HepG2 (cell line): ENCODE measurements around the gene RAB40C. TPM values are rescaled to one million over a fixed set of nuclear protein-coding genes. Genes with fewer than 3 reads are reported as not detected.

Experiments
- CBX1 ChIP-seq: IDR thresholded peaks from one replicate; pipeline ENCODE4 v1.6.1; 2016; ENCODE audit warnings: antibody characterized with exemption, low read depth
- DNMT3B ChIP-seq: conservative IDR thresholded peaks from 2 replicates; pipeline ENCODE4 v1.6.1; 2016; ENCODE audit warnings: missing biosample characterization, control low read depth
- FOXP4 ChIP-seq: sonication (generic); formaldehyde crosslinking; IDR thresholded peaks from 2 replicates; pipeline ENCODE4 v1.4.0; 2020; ENCODE audit warnings: missing genetic modification reagents
- GABPA ChIP-seq, 2 experiments: IDR thresholded peaks; 2 replicates each; pipeline ENCODE4 v1.6.1; 2011 to 2016; ENCODE audit warnings: low read depth in 2 of 2, low read length in 1 of 2, missing biosample characterization in 1 of 2, missing genetic modification characterization in 1 of 2
- RBAK ChIP-seq: sonication (generic); formaldehyde crosslinking; IDR thresholded peaks from 2 replicates; pipeline ENCODE4 v1.5.1; 2020; ENCODE audit warnings: mild to moderate bottlenecking, missing genetic modification reagents
- RBM22 ChIP-seq: fragments of 200-400 bp; formaldehyde crosslinking; optimal IDR thresholded peaks from 2 replicates; pipeline ENCODE3; 2017; ENCODE audit warnings: mild to moderate bottlenecking, low read length, moderate library complexity
- REPIN1 ChIP-seq: sonication (generic); formaldehyde crosslinking; IDR thresholded peaks from 2 replicates; pipeline ENCODE4 v1.8.0; 2022; ENCODE audit warnings: missing genetic modification reagents, low read depth, mild to moderate bottlenecking, borderline replicate concordance
- RFXANK ChIP-seq: IDR thresholded peaks from 2 replicates; pipeline ENCODE4 v1.6.1; 2016
- TOE1 ChIP-seq: sonication (generic); formaldehyde crosslinking; IDR thresholded peaks from 2 replicates; pipeline ENCODE4 v1.4.0; 2020; ENCODE audit warnings: mild to moderate bottlenecking, missing genetic modification reagents
- XBP1 ChIP-seq: sonication (generic); formaldehyde crosslinking; IDR thresholded peaks from 2 replicates; pipeline ENCODE4 v1.5.0; 2020; ENCODE audit warnings: missing genetic modification reagents
- ZNF329 ChIP-seq: sonication (generic); formaldehyde crosslinking; IDR thresholded peaks from 2 replicates; pipeline ENCODE4 v1.9.0; 2021; ENCODE audit warnings: low read depth, mild to moderate bottlenecking, missing genetic modification reagents
- ZNF672 ChIP-seq: sonication (generic); formaldehyde crosslinking; IDR thresholded peaks from 2 replicates; pipeline ENCODE4 v1.8.1; 2022; ENCODE audit warnings: missing genetic modification reagents
- ZNF749 ChIP-seq: sonication (generic); formaldehyde crosslinking; IDR thresholded peaks from 2 replicates; pipeline ENCODE4 v1.8.0; 2022; ENCODE audit warnings: mild to moderate bottlenecking, missing genetic modification reagents, moderate library complexity, borderline replicate concordance
- polyA plus RNA-seq, 8 experiments: library from polyadenylated mRNA; depleted of rRNA in 3 of 8; stranded (reverse) in 7 of 8; unstranded in 1 of 8; fragments of >200 nt; fragmentation: Illumina TruSeq in 4 of 8; extraction: Trizol in 4 of 8; gene quantifications; 2 replicates each; pipeline versions ENCODE4 v1.2.1 to v1.2.3, GENCODE V29; 2011 to 2016; ENCODE audit warnings: low read depth in 4 of 8, missing spikeins in 1 of 8, mixed read lengths in 1 of 8; ENCODE audit not compliant: insufficient read depth in 1 of 8
- total RNA-seq, 5 experiments: library from RNA; depleted of rRNA; stranded (reverse); fragments of >200 nt; fragmentation: Illumina TruSeq; extraction: Trizol; gene quantifications; 2 replicates each; pipeline ENCODE4 v1.2.3, GENCODE V29; 2016; ENCODE audit warnings: low read depth in 1 of 5
- TF ChIP-seq, protein P1 (sequence below): sonication (generic); formaldehyde crosslinking; IDR thresholded peaks from 2 replicates; pipeline ENCODE4 v1.4.0; 2020; ENCODE audit warnings: missing genetic modification reagents, borderline replicate concordance
- TF ChIP-seq, protein P2 (sequence below): sonication (generic); formaldehyde crosslinking; IDR thresholded peaks from 2 replicates; pipeline ENCODE4 v1.9.0; 2021; ENCODE audit warnings: mild to moderate bottlenecking, missing genetic modification reagents

Gene RAB40C
- total and polyA plus RNA-seq, 2 of the 13 experiments (the other 11 are each of a cell fraction or from before 2014, with no cell fraction given), result 7.7 to 11.5 TPM

DNA sequence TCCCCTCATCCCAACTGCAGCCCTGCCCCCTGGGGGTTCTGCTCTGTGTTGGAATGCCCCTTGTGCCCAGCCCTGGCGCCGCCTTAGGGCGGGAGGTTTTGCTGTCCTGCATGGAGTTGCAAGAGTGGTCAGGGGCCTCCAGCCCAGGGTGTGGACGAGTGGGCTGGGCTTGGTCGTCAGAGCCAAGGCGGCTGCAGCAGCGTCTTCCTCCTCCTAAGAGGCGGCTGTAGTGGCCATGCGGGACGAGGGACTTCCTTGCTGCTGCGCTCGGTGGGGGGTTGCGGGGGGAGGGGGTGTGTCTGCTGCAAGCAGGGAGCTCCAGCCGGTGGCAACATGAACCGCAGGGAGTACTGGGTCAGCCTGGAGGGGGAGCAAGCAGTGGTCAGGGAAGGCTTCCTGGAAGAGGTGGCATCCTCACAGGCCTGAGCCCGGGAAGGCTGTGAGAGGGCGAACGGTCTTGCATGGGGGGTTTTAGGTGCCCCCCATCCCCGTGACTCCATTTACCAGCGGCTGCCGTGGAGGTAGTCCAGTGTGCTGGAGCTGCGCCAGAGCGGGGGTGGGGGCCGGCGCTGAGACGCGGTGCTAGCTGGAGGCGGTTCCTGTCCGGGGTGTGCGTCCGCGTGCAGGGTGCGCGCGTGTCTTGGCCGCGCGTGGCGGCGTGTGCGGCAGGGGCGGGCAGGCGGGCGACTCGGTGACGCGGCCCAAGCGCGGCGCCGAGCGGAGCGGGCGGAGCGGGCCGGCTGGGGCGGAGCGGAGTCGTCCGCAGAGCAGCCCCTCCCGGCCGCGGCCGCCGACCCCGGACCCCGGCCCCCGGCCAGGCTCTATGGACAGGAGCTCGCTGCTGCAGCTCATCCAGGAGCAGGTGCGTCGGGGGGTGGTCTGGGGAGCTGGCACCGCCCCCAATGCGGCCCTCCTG, 85.4 kb downstream of the RAB40C start, which contains the start of gene RHBDL1 (continued):
- TF ChIP-seq ZNF329 (CRISPR knock-in tag) (no peak), TOE1 (CRISPR knock-in tag) (no peak), XBP1 (CRISPR knock-in tag) (no peak), GABPA (IDR thresholded peaks at IDR 0.05; ENCODE audit: low read depth, low read length) (no peak; the same call in 1 of the 2 replicates), GABPA (CRISPR knock-in tag; IDR thresholded peaks at IDR 0.05; ENCODE audit: low read depth) (no peak), CBX1 (peak; percentile 27), ZNF672 (no peak), FOXP4 (CRISPR knock-in tag) (no peak), RBAK (CRISPR knock-in tag) (no peak), ZNF749 (CRISPR knock-in tag) (no peak), DNMT3B (CRISPR knock-in tag) (no peak), RFXANK (CRISPR knock-in tag) (no peak), RBM22 (peak; percentile 86), REPIN1 (CRISPR knock-in tag) (no peak)
- TF ChIP-seq, protein P1, sequence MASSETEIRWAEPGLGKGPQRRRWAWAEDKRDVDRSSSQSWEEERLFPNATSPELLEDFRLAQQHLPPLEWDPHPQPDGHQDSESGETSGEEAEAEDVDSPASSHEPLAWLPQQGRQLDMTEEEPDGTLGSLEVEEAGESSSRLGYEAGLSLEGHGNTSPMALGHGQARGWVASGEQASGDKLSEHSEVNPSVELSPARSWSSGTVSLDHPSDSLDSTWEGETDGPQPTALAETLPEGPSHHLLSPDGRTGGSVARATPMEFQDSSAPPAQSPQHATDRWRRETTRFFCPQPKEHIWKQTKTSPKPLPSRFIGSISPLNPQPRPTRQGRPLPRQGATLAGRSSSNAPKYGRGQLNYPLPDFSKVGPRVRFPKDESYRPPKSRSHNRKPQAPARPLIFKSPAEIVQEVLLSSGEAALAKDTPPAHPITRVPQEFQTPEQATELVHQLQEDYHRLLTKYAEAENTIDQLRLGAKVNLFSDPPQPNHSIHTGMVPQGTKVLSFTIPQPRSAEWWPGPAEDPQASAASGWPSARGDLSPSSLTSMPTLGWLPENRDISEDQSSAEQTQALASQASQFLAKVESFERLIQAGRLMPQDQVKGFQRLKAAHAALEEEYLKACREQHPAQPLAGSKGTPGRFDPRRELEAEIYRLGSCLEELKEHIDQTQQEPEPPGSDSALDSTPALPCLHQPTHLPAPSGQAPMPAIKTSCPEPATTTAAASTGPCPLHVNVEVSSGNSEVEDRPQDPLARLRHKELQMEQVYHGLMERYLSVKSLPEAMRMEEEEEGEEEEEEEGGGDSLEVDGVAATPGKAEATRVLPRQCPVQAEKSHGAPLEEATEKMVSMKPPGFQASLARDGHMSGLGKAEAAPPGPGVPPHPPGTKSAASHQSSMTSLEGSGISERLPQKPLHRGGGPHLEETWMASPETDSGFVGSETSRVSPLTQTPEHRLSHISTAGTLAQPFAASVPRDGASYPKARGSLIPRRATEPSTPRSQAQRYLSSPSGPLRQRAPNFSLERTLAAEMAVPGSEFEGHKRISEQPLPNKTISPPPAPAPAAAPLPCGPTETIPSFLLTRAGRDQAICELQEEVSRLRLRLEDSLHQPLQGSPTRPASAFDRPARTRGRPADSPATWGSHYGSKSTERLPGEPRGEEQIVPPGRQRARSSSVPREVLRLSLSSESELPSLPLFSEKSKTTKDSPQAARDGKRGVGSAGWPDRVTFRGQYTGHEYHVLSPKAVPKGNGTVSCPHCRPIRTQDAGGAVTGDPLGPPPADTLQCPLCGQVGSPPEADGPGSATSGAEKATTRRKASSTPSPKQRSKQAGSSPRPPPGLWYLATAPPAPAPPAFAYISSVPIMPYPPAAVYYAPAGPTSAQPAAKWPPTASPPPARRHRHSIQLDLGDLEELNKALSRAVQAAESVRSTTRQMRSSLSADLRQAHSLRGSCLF (CRISPR knock-in tag), result no peak
- TF ChIP-seq, protein P2, sequence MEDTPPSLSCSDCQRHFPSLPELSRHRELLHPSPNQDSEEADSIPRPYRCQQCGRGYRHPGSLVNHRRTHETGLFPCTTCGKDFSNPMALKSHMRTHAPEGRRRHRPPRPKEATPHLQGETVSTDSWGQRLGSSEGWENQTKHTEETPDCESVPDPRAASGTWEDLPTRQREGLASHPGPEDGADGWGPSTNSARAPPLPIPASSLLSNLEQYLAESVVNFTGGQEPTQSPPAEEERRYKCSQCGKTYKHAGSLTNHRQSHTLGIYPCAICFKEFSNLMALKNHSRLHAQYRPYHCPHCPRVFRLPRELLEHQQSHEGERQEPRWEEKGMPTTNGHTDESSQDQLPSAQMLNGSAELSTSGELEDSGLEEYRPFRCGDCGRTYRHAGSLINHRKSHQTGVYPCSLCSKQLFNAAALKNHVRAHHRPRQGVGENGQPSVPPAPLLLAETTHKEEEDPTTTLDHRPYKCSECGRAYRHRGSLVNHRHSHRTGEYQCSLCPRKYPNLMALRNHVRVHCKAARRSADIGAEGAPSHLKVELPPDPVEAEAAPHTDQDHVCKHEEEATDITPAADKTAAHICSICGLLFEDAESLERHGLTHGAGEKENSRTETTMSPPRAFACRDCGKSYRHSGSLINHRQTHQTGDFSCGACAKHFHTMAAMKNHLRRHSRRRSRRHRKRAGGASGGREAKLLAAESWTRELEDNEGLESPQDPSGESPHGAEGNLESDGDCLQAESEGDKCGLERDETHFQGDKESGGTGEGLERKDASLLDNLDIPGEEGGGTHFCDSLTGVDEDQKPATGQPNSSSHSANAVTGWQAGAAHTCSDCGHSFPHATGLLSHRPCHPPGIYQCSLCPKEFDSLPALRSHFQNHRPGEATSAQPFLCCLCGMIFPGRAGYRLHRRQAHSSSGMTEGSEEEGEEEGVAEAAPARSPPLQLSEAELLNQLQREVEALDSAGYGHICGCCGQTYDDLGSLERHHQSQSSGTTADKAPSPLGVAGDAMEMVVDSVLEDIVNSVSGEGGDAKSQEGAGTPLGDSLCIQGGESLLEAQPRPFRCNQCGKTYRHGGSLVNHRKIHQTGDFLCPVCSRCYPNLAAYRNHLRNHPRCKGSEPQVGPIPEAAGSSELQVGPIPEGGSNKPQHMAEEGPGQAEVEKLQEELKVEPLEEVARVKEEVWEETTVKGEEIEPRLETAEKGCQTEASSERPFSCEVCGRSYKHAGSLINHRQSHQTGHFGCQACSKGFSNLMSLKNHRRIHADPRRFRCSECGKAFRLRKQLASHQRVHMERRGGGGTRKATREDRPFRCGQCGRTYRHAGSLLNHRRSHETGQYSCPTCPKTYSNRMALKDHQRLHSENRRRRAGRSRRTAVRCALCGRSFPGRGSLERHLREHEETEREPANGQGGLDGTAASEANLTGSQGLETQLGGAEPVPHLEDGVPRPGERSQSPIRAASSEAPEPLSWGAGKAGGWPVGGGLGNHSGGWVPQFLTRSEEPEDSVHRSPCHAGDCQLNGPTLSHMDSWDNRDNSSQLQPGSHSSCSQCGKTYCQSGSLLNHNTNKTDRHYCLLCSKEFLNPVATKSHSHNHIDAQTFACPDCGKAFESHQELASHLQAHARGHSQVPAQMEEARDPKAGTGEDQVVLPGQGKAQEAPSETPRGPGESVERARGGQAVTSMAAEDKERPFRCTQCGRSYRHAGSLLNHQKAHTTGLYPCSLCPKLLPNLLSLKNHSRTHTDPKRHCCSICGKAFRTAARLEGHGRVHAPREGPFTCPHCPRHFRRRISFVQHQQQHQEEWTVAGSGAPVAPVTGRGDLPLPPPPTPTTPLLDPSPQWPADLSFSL (CRISPR knock-in tag), result no peak
